NCI-H2029 treated with DMSO at 0.1 percent for 48 hours (cell line): ENCODE data around the gene PCSK1N.
"Not testable (repeated sequence)": the region's sequence is repeated elsewhere in the genome, so short reads cannot be mapped to it uniquely, and the experiment has no call there.

ENCODE experiments used
- DNase-seq: peaks from one replicate; lab custom pipeline; 2025; lab: John Stamatoyannopoulos, UW

Gene PCSK1N

GRCh38 chrX:48835524-48836329, at the start of gene PCSK1N:
PCSK1N (minus strand) TSS chrX:48835610; CDS start chrX:48835532, 78 bp downstream.
- DNase-seq, result peak; percentile 6

GRCh38 chrX:48883729-48884128, 48.3 kb upstream of the PCSK1N start:
- DNase-seq, result no peak

- not testable (repeated sequence) for DNase-seq
Measured at GRCh38 chrX:48876944-48877343, 41.5 kb upstream of the PCSK1N start.

GRCh38 chrX:48872017-48872416, 36.6 kb upstream of the PCSK1N start:
- DNase-seq, result not testable (repeated sequence)

- peak; percentile 33 for DNase-seq
Measured at GRCh38 chrX:48864210-48864609, 28.8 kb upstream of the PCSK1N start.

GRCh38 chrX:48854898-48855297, 19.5 kb upstream of the PCSK1N start:
- DNase-seq, result no peak

- not testable (repeated sequence) for DNase-seq
Measured at GRCh38 chrX:48854121-48854804, 18.9 kb upstream of the PCSK1N start.

- DNase-seq, result not testable (repeated sequence)
Measured at GRCh38 chrX:48853494-48853893, 18.1 kb upstream of the PCSK1N start.

GRCh38 chrX:48852857-48853256, 17.4 kb upstream of the PCSK1N start:
- DNase-seq, result no peak

GRCh38 chrX:48848847-48849246, 13.4 kb upstream of the PCSK1N start:
- no peak for DNase-seq

- no peak for DNase-seq
Measured at GRCh38 chrX:48839686-48840085, 4.3 kb upstream of the PCSK1N start.

- DNase-seq, result no peak
Measured at GRCh38 chrX:48834383-48834709, 1.1 kb downstream of the PCSK1N start.

- DNase-seq, result no peak
Measured at GRCh38 chrX:48833542-48834138, 1.8 kb downstream of the PCSK1N start.

- no peak for DNase-seq
Measured at GRCh38 chrX:48831909-48832291, 3.5 kb downstream of the PCSK1N start.

GRCh38 chrX:48831136-48831908, 4.1 kb downstream of the PCSK1N start:
- DNase-seq, result no peak

GRCh38 chrX:48829016-48829735, 6.2 kb downstream of the PCSK1N start:
- DNase-seq, result no peak

- DNase-seq, result no peak
Measured at GRCh38 chrX:48827654-48827968, 7.8 kb downstream of the PCSK1N start.

- DNase-seq, result no peak
Measured at GRCh38 chrX:48826876-48827653, 8.3 kb downstream of the PCSK1N start.

GRCh38 chrX:48826135-48826875, 9.1 kb downstream of the PCSK1N start, which contains the start of gene ERAS:
ERAS (plus strand) TSS chrX:48826513; CDS start chrX:48829124, 2,611 bp downstream.
- DNase-seq, result no peak

- no peak for DNase-seq
Measured at GRCh38 chrX:48824066-48824465, 11.3 kb downstream of the PCSK1N start.
